Measurements from ENCODE around the gene SYDE2. TPM values are rescaled to one million over a fixed set of nuclear protein-coding genes. Genes with fewer than 3 reads are reported as not detected.
A peak's percentile ranks its signal among the peaks of the same experiment; 100 is the strongest.

The SYDE2 gene
- total RNA-seq, 1 donor from 2014 or later: 1.5 TPM

DNA sequence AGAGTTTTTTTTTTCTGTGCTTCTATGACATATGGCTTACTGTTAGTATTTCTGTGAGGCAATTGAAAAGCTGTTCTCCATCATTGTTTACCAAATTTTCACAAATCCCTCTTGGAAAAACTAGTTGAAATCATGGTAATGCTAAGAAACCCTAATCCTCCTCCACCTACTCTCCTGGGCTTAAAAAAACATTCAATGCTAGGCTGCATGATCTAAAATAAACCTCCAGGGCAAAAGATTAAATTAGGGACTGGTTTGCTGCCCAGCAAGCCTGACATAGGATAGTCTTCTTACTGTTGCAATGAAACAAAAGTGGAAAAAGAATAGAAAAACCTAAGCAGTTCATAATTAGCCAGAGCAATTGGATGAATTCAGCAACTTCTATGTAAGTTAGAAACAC, 42.6 kb upstream of the SYDE2 start:
- H3K27me3 Mint-ChIP-seq (ENCODE audit: unreplicated experiment): peaks cover 1% of the 10 kb centered on the region
- H3K36me3 Mint-ChIP-seq (ENCODE audit: unreplicated experiment): no peaks in the 10 kb centered on the region
- TF ChIP-seq, protein P1, sequence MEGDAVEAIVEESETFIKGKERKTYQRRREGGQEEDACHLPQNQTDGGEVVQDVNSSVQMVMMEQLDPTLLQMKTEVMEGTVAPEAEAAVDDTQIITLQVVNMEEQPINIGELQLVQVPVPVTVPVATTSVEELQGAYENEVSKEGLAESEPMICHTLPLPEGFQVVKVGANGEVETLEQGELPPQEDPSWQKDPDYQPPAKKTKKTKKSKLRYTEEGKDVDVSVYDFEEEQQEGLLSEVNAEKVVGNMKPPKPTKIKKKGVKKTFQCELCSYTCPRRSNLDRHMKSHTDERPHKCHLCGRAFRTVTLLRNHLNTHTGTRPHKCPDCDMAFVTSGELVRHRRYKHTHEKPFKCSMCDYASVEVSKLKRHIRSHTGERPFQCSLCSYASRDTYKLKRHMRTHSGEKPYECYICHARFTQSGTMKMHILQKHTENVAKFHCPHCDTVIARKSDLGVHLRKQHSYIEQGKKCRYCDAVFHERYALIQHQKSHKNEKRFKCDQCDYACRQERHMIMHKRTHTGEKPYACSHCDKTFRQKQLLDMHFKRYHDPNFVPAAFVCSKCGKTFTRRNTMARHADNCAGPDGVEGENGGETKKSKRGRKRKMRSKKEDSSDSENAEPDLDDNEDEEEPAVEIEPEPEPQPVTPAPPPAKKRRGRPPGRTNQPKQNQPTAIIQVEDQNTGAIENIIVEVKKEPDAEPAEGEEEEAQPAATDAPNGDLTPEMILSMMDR (IDR thresholded peaks at IDR 0.05; ENCODE audit: partially characterized antibody, unreplicated experiment): no peak
- no peak overlapping the region for H3K4me3 Mint-ChIP-seq (ENCODE audit: unreplicated experiment)
- H3K9me3 Mint-ChIP-seq (ENCODE audit: unreplicated experiment): no peaks in the 10 kb centered on the region
- peak overlapping the region; percentile 74 for H3K27ac Mint-ChIP-seq (ENCODE audit: unreplicated experiment)
- H3K4me1 Mint-ChIP-seq (ENCODE audit: low read depth, unreplicated experiment): peaks cover 21% of the 10 kb centered on the region
- DNase-seq: no peak

DNA sequence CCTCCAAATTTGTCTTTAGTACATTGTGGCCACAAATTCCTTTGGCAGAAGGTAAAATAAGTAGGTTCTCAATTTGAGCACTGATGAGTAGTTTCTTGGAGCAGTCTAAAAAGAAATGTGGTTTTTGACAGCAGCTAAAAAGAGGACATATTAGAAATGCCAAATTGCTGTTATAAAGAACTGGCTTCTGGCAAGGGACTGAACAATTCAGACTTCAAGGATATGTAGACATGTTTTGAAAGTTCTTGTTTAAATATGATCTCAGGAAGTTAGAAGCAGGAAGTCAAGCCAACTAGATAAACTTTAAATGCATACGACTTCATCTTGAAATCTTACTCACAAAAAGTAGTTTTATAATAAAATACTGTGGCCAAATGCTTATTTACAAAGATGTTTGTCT, 39.8 kb upstream of the SYDE2 start:
- H3K27me3 Mint-ChIP-seq (ENCODE audit: unreplicated experiment): peaks cover 1% of the 10 kb centered on the region
- no peak overlapping the region for H3K4me3 Mint-ChIP-seq (ENCODE audit: unreplicated experiment)
- H3K9me3 Mint-ChIP-seq (ENCODE audit: unreplicated experiment): no peaks in the 10 kb centered on the region
- TF ChIP-seq, protein P1 (IDR thresholded peaks at IDR 0.05; ENCODE audit: partially characterized antibody, unreplicated experiment): no peak
- no peaks in the 10 kb centered on the region for H3K36me3 Mint-ChIP-seq (ENCODE audit: unreplicated experiment)
- H3K4me1 Mint-ChIP-seq (ENCODE audit: low read depth, unreplicated experiment): peaks cover 16% of the 10 kb centered on the region
- no peak overlapping the region for H3K27ac Mint-ChIP-seq (ENCODE audit: unreplicated experiment)
- DNase-seq: no peak

DNA sequence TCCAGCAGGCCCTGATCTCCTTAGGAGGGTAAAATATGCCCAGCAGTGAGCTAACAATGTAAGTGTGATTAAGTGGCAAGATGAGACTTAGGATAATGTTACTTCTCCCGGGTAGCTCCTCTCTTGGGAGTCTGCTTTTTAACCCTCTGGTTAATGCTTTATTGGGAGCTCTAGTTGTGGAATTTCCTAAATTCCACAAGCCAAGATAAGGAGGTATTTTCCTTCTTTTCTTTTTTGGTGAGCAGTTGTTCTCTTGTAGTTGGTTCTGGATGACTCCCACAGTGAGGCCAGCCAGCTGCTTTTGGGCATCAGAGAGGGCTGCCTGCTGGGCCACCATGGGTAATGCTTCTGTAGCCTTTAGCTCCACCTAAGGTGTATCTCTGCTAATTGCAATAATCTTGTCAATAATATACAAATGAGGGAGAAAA, 39.4 kb upstream of the SYDE2 start:
- Mint-ChIP-seq H3K27me3 (ENCODE audit: unreplicated experiment) (peaks cover 1% of the 10 kb centered on the region), H3K9me3 (ENCODE audit: unreplicated experiment) (no peaks in the 10 kb centered on the region), H3K27ac (ENCODE audit: unreplicated experiment) (no peak overlapping the region), H3K36me3 (ENCODE audit: unreplicated experiment) (no peaks in the 10 kb centered on the region), H3K4me3 (ENCODE audit: unreplicated experiment) (no peak overlapping the region), H3K4me1 (ENCODE audit: low read depth, unreplicated experiment) (peaks cover 14% of the 10 kb centered on the region)
- TF ChIP-seq, protein P1 (IDR thresholded peaks at IDR 0.05; ENCODE audit: partially characterized antibody, unreplicated experiment): no peak
- no peak for DNase-seq

DNA sequence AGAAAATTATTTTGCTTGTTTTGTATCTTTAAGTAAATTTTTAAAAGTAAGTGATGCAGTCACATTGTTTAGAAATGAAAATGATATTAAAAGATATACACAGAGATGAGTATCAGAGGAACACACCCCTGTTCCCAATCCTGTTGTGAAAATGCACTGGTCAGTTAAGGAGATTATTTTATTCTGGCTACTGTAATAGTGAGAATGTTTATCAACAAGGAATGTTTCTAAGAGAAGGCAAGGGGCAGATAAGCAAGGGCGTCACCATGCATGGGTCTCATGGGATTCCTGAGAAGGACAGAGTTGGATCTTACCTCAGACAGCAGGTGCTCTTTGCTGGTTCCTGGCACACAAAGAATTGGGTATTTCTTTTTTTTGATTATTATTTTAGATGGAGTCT, 36.8 kb upstream of the SYDE2 start:
- Mint-ChIP-seq H3K4me1 (ENCODE audit: low read depth, unreplicated experiment) (peaks cover 4% of the 10 kb centered on the region), H3K27me3 (ENCODE audit: unreplicated experiment) (peaks cover 1% of the 10 kb centered on the region), H3K36me3 (ENCODE audit: unreplicated experiment) (no peaks in the 10 kb centered on the region), H3K4me3 (ENCODE audit: unreplicated experiment) (no peak overlapping the region), H3K27ac (ENCODE audit: unreplicated experiment) (no peak overlapping the region), H3K9me3 (ENCODE audit: unreplicated experiment) (no peaks in the 10 kb centered on the region)
- DNase-seq: no peak
- TF ChIP-seq, protein P1 (IDR thresholded peaks at IDR 0.05; ENCODE audit: partially characterized antibody, unreplicated experiment): no peak

DNA sequence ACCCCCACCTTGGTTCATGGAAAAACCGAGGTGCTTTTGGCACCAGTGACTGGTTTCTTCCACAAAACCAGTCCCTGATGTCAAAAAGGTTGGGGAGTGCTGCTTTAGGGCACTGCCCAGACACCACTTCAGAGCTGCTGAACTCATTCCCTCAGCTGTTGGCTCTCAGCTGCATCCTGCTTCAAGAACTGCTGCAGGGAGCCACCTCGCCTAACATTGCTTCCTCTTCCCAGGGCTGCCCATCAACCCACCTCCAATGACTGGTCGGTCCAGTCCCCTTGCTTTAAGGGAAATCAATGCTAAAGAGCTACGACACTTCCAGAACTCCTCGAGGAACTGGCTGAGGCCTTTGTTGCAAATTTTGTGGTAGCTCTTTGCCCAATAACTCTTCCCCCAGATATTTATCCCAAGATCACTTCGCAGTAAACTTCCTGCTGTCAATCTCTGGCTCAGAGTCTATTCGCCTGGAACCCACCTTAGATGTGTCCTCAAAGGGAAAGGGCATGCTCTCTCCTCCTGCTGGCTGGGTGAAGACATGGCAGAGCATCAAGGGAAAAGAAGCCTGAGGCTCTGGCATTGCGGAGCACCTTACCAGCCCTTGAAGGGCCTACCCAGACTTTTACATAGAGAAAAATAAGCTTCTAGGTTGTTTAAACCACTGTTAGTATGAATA, 29.6 kb upstream of the SYDE2 start:
- Mint-ChIP-seq H3K4me3 (ENCODE audit: unreplicated experiment) (no peak overlapping the region), H3K36me3 (ENCODE audit: unreplicated experiment) (no peaks in the 10 kb centered on the region), H3K27ac (ENCODE audit: unreplicated experiment) (no peak overlapping the region), H3K4me1 (ENCODE audit: low read depth, unreplicated experiment) (no peaks in the 10 kb centered on the region), H3K27me3 (ENCODE audit: unreplicated experiment) (no peaks in the 10 kb centered on the region), H3K9me3 (ENCODE audit: unreplicated experiment) (no peaks in the 10 kb centered on the region)
- TF ChIP-seq, protein P1 (IDR thresholded peaks at IDR 0.05; ENCODE audit: partially characterized antibody, unreplicated experiment): no peak
- DNase-seq: no peak

All from glutamatergic neuron (in vitro differentiated cells).